Esophagus squamous epithelium (tissue), 5 donors: Measurements from ENCODE around the gene GLIS2. TPM values are rescaled to one million over a fixed set of nuclear protein-coding genes. Genes with fewer than 3 reads are reported as not detected.

Source experiments
- DNase-seq: peaks from one replicate; lab custom pipeline; 2025; lab: John Stamatoyannopoulos, UW
- H3K27ac ChIP-seq, 4 donors: fragments of 200-600 bp; sonication (generic); one replicate each; pipeline ENCODE4 v1.5.1; 2016 to 2019; ENCODE audit warnings: mild to moderate bottlenecking in 1 of 4
- H3K27me3 ChIP-seq, 4 donors: fragments of 200-600 bp; sonication (generic); 1 replicate in 3 of 4; 2 replicates in 1 of 4; pipeline versions ENCODE4 v1.5.1 to v1.6.0; 2017 to 2021; ENCODE audit warnings: antibody characterized with exemption in 1 of 4
- H3K36me3 ChIP-seq, 3 donors: fragments of 200-600 bp; sonication (generic); one replicate each; pipeline ENCODE4 v1.5.1; 2016 to 2019
- H3K4me1 ChIP-seq, 3 donors: fragments of 200-600 bp; sonication (generic); one replicate each; pipeline ENCODE4 v1.5.1; 2017 to 2019
- H3K4me3 ChIP-seq, 4 donors: fragments of 200-600 bp; sonication (generic); 1 replicate in 3 of 4; 2 replicates in 1 of 4; pipeline ENCODE4 v1.5.1; 2016 to 2019; ENCODE audit warnings: mild to moderate bottlenecking in 2 of 4, moderate library complexity in 1 of 4
- H3K9me3 ChIP-seq, 3 donors: fragments of 200-600 bp; sonication (generic); one replicate each; pipeline ENCODE4 v1.5.1; 2016 to 2019
- CTCF ChIP-seq, 6 experiments: fragments of 450-650 bp in 4 of 6; fragments of 200-600 bp in 2 of 6; sonication (generic) in 2 of 6; IDR thresholded peaks; one replicate each; pipeline ENCODE4 v1.5.1; 2016 to 2019; ENCODE audit warnings: antibody characterized with exemption in 6 of 6, mild to moderate bottlenecking in 4 of 6, moderate library complexity in 4 of 6
- POLR2A ChIP-seq, 4 donors: fragments of 450-650 bp; IDR thresholded peaks; one replicate each; pipeline ENCODE4 v1.6.1; 2017; ENCODE audit warnings: antibody characterized with exemption in 4 of 4, mild to moderate bottlenecking in 4 of 4, moderate library complexity in 3 of 4
- WGBS, 2 donors: methylation state at CpG; one replicate each; pipeline ENCODE4 v1.1.5; 2018; 5-methylcytosine and 5-hydroxymethylcytosine counted together
- intact Hi-C: fragments of 100-400 bp; cut with DNase I; formaldehyde crosslinking; loops from one replicate; pipeline ENCODE4 v1.15.0; 2022
- total RNA-seq, 4 donors: library from RNA; depleted of rRNA; stranded (reverse); fragments of >200 nt; gene quantifications; one replicate each; pipeline ENCODE4 v1.1.0, GENCODE V29; 2016
- donor health status: DM: yes; HTN: yes; CAD: no.

The GLIS2 gene
- total RNA-seq, 4 donors from 2014 or later, result 0.30 to 1.7 (median 0.67) TPM

DNA sequence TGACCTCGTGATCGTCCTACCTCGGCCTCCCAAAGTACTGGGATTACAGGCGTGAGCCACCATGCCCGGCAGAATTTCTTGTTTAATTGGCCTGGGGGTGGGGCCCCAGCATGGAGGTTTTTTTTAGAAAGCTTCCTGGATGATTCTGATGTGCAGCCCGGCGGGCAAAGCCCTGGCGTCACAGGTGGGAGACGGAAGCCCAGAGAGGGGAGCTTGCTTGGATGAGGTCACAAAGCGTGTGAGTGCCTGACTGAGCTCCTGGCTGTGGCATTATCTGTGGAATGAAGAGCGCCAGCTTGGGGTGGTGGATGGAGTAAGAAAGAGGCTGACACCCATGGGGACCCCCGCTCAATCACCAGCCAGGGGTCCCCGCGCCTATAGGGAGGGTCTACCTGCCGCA is 59.9 kb downstream of the GLIS2 start:
- H3K27me3 ChIP-seq, result no peaks in the 10 kb centered on the region
- intact Hi-C loops, result no loop called here
- H3K27ac ChIP-seq, result peak overlapping the region; percentile 84 to 90 (median 86)
- H3K36me3 ChIP-seq, result peaks cover 0 to 26% (median 0%) of the 10 kb centered on the region in 3 donors
- peaks cover 59 to 95% (median 71%) of the 10 kb centered on the region in 3 donors for H3K4me1 ChIP-seq
- DNase-seq, result no peak
- H3K4me3 ChIP-seq, result peak overlapping the region in 3 of 4 donors; percentile 18 to 89 (median 66)
- no peak for TF ChIP-seq CTCF (IDR thresholded peaks at IDR 0.05)
- TF ChIP-seq POLR2A (IDR thresholded peaks at IDR 0.05), result no peak
- H3K9me3 ChIP-seq, result no peaks in the 10 kb centered on the region
- 65 to 89% methylated on average over 10 to 11 of the region's 15 CpGs for WGBS, 2 donors

GRCh38 chr16:4376126-4376892 is 60.4 kb downstream of the GLIS2 start:
- Histone ChIP-seq H3K36me3 (peaks cover 0 to 32% (median 0%) of the 10 kb centered on the region in 3 donors), H3K9me3 (no peaks in the 10 kb centered on the region), H3K4me3 (peak overlapping the region in 3 of 4 donors; percentile 18 to 89 (median 66)), H3K27ac (peak overlapping the region; percentile 84 to 90 (median 86)), H3K27me3 (no peaks in the 10 kb centered on the region), H3K4me1 (peaks cover 55 to 92% (median 65%) of the 10 kb centered on the region in 3 donors)
- WGBS, 2 donors, result 63% methylated on average over 3 of the region's 31 CpGs; no CpG with 5 or more reads in 1 of the 2 donors
- DNase-seq, result no peak
- no peak for TF ChIP-seq POLR2A (IDR thresholded peaks at IDR 0.05)
- intact Hi-C loops, result no loop called here

DNA sequence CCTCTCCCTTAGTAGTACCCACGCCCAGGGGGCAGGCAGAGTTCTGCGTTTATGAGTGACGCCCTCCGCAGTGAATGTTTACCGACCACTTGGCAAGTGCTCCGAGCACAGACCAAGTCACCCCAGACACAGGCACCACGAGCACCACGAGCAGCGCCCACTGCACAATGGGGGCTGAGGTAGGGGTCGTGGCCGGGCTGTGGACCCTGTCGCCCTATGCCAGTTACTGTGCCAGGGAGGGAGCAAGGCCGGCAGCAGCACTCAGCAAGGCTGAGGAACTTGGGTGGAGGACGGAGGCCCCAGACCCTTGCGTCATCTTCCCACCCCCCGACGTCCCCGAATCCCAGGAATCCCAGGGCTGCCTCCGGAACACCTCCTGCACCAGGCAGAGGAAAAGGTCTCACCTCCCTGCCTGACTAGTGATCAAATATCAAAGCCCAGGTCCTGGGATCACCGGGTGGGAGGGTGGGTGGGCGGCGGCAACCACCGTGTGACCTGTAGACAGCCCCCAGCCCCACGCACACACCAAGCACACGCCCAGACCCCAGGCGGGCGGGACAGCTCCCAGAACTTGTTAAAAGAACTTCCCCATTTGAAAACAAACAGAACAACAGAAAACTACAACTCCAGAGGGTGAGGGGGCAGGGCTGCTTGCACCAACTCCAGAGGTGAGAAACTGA is 61.2 kb downstream of the GLIS2 start:
- WGBS, 2 donors, result 40 to 69% methylated on average over 4 to 8 of the region's 27 CpGs

DNA sequence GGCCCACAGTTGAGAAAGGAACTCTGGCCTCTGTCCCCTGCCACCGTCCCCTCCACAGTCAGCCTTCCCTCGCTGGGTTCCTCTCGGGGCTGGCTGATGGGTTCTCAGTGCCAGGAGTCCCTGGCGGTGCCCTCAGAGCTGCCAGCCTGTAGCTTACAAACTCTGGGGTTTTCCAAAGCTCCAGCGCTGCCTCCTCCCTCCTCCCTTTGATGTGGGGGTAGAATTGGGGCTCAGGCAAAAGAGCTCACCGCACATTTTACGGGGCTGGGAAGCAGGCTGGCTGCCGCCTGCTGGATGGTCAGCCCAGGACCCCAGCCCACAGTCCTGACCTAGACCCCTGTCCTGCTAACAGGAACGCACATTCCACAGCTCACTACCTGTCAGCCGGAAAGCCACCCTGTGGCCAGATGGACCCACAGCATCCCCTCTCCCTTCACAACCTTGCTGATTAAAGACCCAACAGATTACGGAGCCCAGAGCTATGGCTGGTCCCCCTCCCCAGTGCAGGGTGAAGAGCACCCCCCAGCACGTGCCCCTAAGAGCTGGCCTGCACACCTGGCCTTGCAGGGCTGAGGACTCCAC is 61.8 kb downstream of the GLIS2 start:
- Histone ChIP-seq H3K9me3 (no peaks in the 10 kb centered on the region), H3K27ac (peak overlapping the region; percentile 59 to 87 (median 84)), H3K27me3 (no peaks in the 10 kb centered on the region), H3K4me1 (peaks cover 48 to 80% (median 56%) of the 10 kb centered on the region in 3 donors), H3K36me3 (peaks cover 0 to 46% (median 9%) of the 10 kb centered on the region in 3 donors), H3K4me3 (no peak overlapping the region)
- 35 to 54% methylated on average over 4 of the region's 12 CpGs for WGBS, 2 donors
- intact Hi-C loops, result no loop called here
- DNase-seq, result no peak
- TF ChIP-seq CTCF (IDR thresholded peaks at IDR 0.05) (peak in 1 of 6 experiments; percentile 12), POLR2A (IDR thresholded peaks at IDR 0.05) (no peak)

More for the DNA sequence above, 61.2 kb downstream of the GLIS2 start:
- H3K4me3 ChIP-seq, result peak overlapping the region in 2 of 4 donors; percentile 18 to 89
- TF ChIP-seq CTCF (IDR thresholded peaks at IDR 0.05) (no peak), POLR2A (IDR thresholded peaks at IDR 0.05) (no peak)
- no peak for DNase-seq
- no peaks in the 10 kb centered on the region for H3K9me3 ChIP-seq
- peaks cover 0 to 39% (median 2%) of the 10 kb centered on the region in 3 donors for H3K36me3 ChIP-seq
- H3K27ac ChIP-seq, result peak overlapping the region; percentile 84 to 90 (median 86)
- H3K27me3 ChIP-seq, result no peaks in the 10 kb centered on the region
- intact Hi-C loops, result no loop called here
- H3K4me1 ChIP-seq, result peaks cover 54 to 86% (median 62%) of the 10 kb centered on the region in 3 donors

- no CpG with 5 or more reads among the region's 15 CpGs for WGBS, 2 donors
- intact Hi-C loops, result no loop called here
- peaks cover 0 to 51% (median 9%) of the 10 kb centered on the region in 3 donors for H3K36me3 ChIP-seq
- H3K4me3 ChIP-seq, result no peak overlapping the region
- H3K4me1 ChIP-seq, result peaks cover 42 to 74% (median 50%) of the 10 kb centered on the region in 3 donors
- H3K9me3 ChIP-seq, result no peaks in the 10 kb centered on the region
- H3K27me3 ChIP-seq, result no peaks in the 10 kb centered on the region
- H3K27ac ChIP-seq, result peak overlapping the region; percentile 21 to 87 (median 72)
- no peak for DNase-seq
- TF ChIP-seq CTCF (IDR thresholded peaks at IDR 0.05) (no peak), POLR2A (IDR thresholded peaks at IDR 0.05) (no peak)
Observed at GRCh38 chr16:4378161-4378666, 62.3 kb downstream of the GLIS2 start.
